ENCODE data around the gene TMIGD2. TPM values are rescaled to one million over a fixed set of nuclear protein-coding genes. Genes with fewer than 3 reads are reported as not detected.

Gene TMIGD2
- total RNA-seq, 1 experiment from 2014 or later, result not detected

- peaks cover 5% of the 10 kb centered on the region; the same call in 1 of the 2 replicates for H3K4me1 ChIP-seq (ENCODE audit: insufficient read depth, low read length)
- no peaks in the 10 kb centered on the region for H3F3A ChIP-seq (ENCODE audit: low read length, unreplicated experiment)
- no peaks in the 10 kb centered on the region for H3K36me3 ChIP-seq (ENCODE audit: low read depth, low read length)
- no peak for TF ChIP-seq EZH2phosphoT487 (IDR thresholded peaks at IDR 0.05; ENCODE audit: borderline replicate concordance, low read length)
- no peak for TF ChIP-seq CTCF (conservative IDR thresholded peaks at IDR 0.05; ENCODE audit: low read depth, low read length)
- no peak for TF ChIP-seq EZH2 (IDR thresholded peaks at IDR 0.05; ENCODE audit: low read length, unreplicated experiment)
- H3K9me3 ChIP-seq (ENCODE audit: low read length), result no peaks in the 10 kb centered on the region
- peak overlapping the region; percentile 73 for H2AFZ ChIP-seq (ENCODE audit: low read length)
- no peaks in the 10 kb centered on the region for H3K9me2 ChIP-seq (replicated peaks; ENCODE audit: low read length)
- ChIA-PET POLR2A (ENCODE audit: unreplicated experiment) (interaction anchor here (1.0 kb wide), 1 partner anchor 95 kb away, joined by 3 read pairs; the partner anchor contains the start of gene YJU2), CTCF (interaction anchor here (0.6 to 2.0 kb wide), 4 partner anchors 10 to 95 kb away, joined by 3 to 16 read pairs (median 6); partner anchors contain the start of gene YJU2)
- peaks cover 14% of the 10 kb centered on the region for H3K79me2 ChIP-seq (ENCODE audit: low read length)
- TSS peak; percentile 94 for BruUV-seq (replicated peaks)
- intact Hi-C loops (cut with micrococcal nuclease), result loop anchor here (1.0 to 10.0 kb wide), 2 partner anchors 60 to 97 kb away; partner anchors contain the start of genes CHAF1A and YJU2
- DNase-seq (no peak), ATAC-seq (no peak; the same call in 1 of the 2 replicates)
- H3K9ac ChIP-seq (ENCODE audit: low read length), result peak overlapping the region; percentile 77
- H4K20me1 ChIP-seq (ENCODE audit: low read length), result no peaks in the 10 kb centered on the region
- peak overlapping the region; percentile 88 for H3K4me2 ChIP-seq (ENCODE audit: low read length)
- no peaks in the 10 kb centered on the region for H3K27me3 ChIP-seq (ENCODE audit: low read length)
- H3K4me3 ChIP-seq (ENCODE audit: low read length), result peak overlapping the region; percentile 73
- H3K27ac ChIP-seq (ENCODE audit: low read length), result 0 out of 2 replicates have a peak overlapping the region, but pooled peaks have one; percentile 25
Observed at GRCh38 chr19:4342314-4342614, 40.1 kb upstream of the TMIGD2 start.

- H3K27ac ChIP-seq (ENCODE audit: low read length), result peak within 1 kb of the TSS; percentile 56
- peak within 1 kb of the TSS; percentile 98 for H3K4me2 ChIP-seq (ENCODE audit: low read length)
- H2AFZ ChIP-seq (ENCODE audit: low read length), result peak within 1 kb of the TSS; percentile 90
- H3K36me3 ChIP-seq (ENCODE audit: low read depth, low read length), result no peaks in the 10 kb centered on the region
- peak within 1 kb of the TSS; percentile 88 for H3K4me3 ChIP-seq (ENCODE audit: low read length)
- CTCF ChIA-PET, result no interaction called here
- H3K27me3 ChIP-seq (ENCODE audit: low read length), result no peaks in the 10 kb centered on the region
- peaks cover 7% of the 10 kb centered on the region; the same call in 1 of the 2 replicates for H3K79me2 ChIP-seq (ENCODE audit: low read length)
- no peaks in the 10 kb centered on the region for H3K9me3 ChIP-seq (ENCODE audit: low read length)
- no peaks in the 10 kb centered on the region for H3K9me2 ChIP-seq (replicated peaks; ENCODE audit: low read length)
- H3K4me1 ChIP-seq (ENCODE audit: insufficient read depth, low read length), result no peaks in the 10 kb centered on the region
- H4K20me1 ChIP-seq (ENCODE audit: low read length), result no peaks in the 10 kb centered on the region
- DNase-seq (peak; percentile 77), ATAC-seq (peak; percentile 27)
- peak within 1 kb of the TSS; percentile 71 for H3K9ac ChIP-seq (ENCODE audit: low read length)
- BruUV-seq (replicated peaks), result no TSS peak
- no peak for TF ChIP-seq EZH2phosphoT487 (IDR thresholded peaks at IDR 0.05; ENCODE audit: borderline replicate concordance, low read length)
- TF ChIP-seq CTCF (conservative IDR thresholded peaks at IDR 0.05; ENCODE audit: low read depth, low read length), result no peak
- TF ChIP-seq EZH2 (IDR thresholded peaks at IDR 0.05; ENCODE audit: low read length, unreplicated experiment), result no peak
- no peaks in the 10 kb centered on the region for H3F3A ChIP-seq (ENCODE audit: low read length, unreplicated experiment)
- POLR2A ChIA-PET (ENCODE audit: unreplicated experiment), result no interaction called here
- intact Hi-C loops (cut with micrococcal nuclease), result no loop called here
Observed at GRCh38 chr19:4338441-4339355, 36.5 kb upstream of the TMIGD2 start, which contains the start of gene STAP2. STAP2 (minus strand) TSS chr19:4338827; CDS start chr19:4338753, 74 bp downstream.
